HG03095 (cell line): ENCODE results near the gene SLC22A25.
"Not testable (repeated sequence)": the region's sequence is repeated elsewhere in the genome, so short reads cannot be mapped to it uniquely, and the experiment has no call there.

Source experiments
- ATAC-seq: cut with Tn5 transposase; IDR thresholded peaks from one replicate; pipeline ENCODE4 v1.9.1; 2021; ENCODE audit warnings: moderate library complexity; ENCODE audit not compliant: unreplicated experiment

The SLC22A25 gene

DNA sequence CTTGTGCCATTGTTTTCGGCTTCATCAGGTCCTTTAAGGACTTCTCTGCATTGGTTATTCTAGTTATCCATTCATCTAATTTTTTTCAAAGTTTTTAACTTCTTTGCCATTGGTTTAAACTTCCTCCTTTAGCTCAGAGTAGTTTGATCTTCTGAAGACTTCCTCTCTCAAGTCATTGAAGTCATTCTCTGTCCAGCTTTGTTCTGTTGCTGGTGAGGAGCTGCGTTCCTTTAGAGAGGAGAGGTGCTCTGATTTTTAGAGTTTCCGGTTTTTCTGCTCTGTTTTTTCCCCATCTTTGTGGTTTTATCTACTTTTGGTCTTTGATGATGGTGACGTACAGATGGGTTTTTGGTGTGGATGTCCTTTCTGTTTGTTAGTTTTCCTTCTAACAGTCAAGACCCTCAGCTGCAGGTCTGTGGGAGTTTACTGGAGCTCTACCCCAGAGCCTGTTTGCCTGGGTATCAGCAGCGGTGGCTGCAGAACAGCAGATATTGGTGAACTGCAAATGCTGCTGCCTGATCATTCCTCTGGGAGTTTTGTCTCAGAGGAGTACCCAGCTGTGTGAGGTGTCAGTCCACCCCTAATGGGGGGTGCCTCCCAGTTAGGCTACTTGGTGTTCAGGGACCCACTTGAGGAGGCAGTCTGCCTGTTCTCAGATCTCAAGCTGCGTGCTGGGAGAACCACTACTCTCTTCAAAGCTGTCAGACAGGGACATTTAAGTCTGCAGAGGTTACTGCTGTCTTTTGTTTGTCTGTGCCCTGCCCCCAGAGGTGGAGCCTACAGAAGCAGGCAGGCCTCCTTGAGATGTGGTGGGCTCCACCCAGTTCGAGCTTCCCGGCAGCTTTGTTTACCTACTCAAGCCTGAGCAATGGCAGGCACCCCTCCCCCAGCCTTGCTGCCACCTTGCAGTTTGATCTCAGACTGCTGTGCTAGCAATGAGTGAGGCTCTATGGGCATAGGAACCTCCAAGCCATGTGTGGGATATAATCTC is 7.6 kb downstream of the SLC22A25 start:
- ATAC-seq, result not testable (repeated sequence)

DNA sequence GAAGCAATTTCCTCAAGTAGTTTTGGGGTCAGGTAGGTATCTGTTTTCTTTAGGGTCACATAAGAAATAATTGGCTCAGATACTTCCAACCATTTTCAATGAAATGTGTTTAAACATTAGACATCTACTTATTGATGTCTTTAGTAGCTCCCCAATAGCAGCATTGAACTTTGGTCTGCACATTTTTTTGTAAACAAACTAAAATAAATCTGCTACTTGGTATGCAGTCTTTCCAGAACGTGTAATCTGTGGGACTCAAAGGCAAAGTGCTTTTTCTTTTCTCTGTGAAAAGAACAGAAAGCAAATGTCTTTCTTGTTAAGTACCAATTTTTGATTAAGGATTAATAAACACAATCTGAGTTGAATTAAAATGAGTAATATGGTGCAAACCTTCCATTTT is 13.6 kb downstream of the SLC22A25 start:
- no peak for ATAC-seq

- ATAC-seq, result no peak
Measured at GRCh38 chr11:63227521-63228107, 15.8 kb downstream of the SLC22A25 start.

DNA sequence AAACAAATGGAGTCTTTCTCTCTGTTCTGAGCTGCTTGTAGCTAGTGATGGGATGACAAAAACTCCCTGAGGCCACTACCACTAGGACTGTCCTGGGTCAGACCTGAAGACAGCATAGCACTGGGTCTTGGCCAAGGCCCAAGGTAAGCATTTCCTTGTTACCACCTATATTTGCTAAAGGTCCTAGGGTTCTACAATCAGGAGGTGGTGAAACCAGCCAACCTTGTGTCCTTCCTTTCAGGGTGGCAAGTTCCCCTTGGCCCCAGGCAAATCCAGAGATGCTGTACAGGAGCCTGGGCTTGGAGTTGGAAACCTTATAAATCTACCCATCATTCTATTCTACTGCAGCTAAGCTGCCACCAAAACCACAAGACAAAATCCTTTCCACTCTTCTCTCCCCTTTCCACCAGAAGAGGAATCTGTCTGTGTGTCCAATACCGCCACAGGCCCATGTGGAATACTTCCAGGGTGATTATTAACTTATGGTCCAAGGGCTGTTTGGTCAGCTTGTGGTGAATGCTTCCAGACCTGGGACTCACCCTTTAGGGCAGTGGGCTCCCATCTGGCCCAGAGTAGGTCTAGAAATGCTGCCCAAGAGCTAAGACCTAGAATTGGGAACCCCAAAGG is 16.8 kb downstream of the SLC22A25 start:
- ATAC-seq, result no peak

DNA sequence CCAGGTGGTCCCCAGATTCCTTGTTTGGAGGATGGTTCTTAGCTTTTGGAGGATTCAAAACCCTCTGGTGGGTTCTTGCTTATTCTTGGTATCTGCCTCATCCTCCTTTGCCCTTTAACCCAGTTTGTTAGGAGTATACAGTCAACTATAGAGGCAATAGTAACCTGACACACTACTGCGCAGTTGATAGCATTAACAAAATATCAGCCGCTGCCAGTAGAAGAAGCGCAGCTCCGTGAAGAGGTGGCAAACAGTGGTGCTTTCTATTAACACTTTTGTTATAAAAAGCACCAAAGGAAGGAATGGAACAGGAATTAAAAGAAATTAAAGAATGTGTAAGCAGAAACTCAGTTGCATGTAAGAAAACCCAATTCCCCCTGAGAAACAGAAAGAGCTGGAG is 29.3 kb downstream of the SLC22A25 start:
- no peak for ATAC-seq

GRCh38 chr11:63212742-63213141 is 30.7 kb downstream of the SLC22A25 start:
- ATAC-seq, result no peak

GRCh38 chr11:63210111-63210510 is 33.3 kb downstream of the SLC22A25 start:
- ATAC-seq, result no peak
